NB4 (cell line): ENCODE results near the gene EFCAB6.

Source experiments
- MYC ChIP-seq: IDR thresholded peaks from 2 replicates; pipeline ENCODE4 v1.6.1; 2011; ENCODE audit warnings: low read depth, low read length
- TF ChIP-seq, protein P1 (sequence below): IDR thresholded peaks from one replicate; pipeline ENCODE4 v1.5.1; 2012; ENCODE audit warnings: low read depth, low read length

DNA sequence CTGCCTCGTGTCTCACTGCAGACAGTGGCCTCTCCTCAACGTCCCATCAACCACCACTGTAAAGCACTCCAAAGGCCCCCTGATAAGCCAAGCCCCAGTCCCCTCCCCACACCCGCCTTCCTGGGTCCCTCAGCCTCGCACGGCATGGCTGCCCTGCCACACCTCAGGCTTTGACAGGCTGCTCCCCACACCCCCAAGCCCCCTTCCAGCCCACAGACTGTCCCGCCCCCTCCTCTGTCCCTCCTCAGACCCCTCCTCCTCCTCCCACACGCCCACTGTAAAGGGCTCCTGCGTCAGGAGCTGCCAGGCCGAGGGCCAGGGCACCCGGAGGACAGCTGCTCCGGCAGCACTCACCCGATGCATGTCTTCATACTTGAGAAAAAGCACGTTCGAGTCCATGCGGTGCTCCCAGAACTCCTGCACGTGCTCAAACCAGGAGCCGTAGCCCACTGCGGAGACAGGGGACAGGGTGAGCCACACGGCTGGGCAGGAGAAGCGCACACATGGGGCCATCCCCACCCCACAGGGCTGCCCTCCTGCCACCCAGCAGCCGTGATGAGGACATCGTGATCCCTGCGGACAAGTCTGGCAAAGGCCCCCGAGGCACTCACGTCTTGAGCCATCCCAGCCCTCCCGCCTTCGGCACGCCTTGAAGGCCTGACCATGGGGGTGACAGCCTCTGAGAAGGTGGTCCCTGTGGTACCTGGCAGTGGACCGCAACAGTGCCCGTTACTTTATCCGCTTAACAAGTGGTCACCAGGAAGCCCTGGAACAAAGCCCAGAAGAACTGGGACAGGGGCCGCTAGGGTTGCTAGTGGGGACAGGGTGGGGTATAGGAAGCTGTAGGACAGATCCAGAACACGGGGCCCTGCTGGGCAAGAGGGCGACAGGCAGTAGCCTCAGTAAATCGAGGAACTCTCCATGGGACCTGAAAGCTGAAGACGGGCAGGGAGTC lies 21.5 kb upstream of the EFCAB6 start:
- TF ChIP-seq, protein P1, sequence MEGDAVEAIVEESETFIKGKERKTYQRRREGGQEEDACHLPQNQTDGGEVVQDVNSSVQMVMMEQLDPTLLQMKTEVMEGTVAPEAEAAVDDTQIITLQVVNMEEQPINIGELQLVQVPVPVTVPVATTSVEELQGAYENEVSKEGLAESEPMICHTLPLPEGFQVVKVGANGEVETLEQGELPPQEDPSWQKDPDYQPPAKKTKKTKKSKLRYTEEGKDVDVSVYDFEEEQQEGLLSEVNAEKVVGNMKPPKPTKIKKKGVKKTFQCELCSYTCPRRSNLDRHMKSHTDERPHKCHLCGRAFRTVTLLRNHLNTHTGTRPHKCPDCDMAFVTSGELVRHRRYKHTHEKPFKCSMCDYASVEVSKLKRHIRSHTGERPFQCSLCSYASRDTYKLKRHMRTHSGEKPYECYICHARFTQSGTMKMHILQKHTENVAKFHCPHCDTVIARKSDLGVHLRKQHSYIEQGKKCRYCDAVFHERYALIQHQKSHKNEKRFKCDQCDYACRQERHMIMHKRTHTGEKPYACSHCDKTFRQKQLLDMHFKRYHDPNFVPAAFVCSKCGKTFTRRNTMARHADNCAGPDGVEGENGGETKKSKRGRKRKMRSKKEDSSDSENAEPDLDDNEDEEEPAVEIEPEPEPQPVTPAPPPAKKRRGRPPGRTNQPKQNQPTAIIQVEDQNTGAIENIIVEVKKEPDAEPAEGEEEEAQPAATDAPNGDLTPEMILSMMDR = no peak
- TF ChIP-seq MYC = no peak
